ENCODE measurements around the gene THRB.

Gene THRB

DNA sequence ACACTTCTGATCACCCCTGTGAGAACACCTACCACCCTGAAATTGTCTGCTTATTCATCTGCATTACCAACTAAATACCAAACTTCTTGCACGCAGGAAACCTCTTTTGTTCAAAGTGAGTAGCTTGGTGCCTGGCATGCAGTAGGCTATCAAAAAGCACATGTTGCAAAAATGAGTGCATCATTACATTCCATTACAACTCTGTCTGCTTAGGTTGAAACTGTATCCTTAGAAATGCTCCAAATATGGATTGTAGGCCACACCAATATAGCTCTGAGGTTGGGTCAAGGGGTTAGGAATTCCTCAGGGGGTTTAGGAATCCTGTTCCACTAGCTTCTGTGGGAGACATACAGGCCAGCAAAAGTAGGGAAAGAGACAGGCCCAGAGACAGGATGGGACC, 107.2 kb downstream of the THRB start:
- H3K4me1 ChIP-seq (ENCODE audit: control insufficient read depth in 2 of 2, insufficient read depth in 2 of 2, low read length in 2 of 2), result peaks cover 17 to 29% of the 10 kb centered on the region in 2 donors
- H3K9me3 ChIP-seq (ENCODE audit: control insufficient read depth in 2 of 2, low read length in 2 of 2), result no peaks in the 10 kb centered on the region
- H3K9ac ChIP-seq (ENCODE audit: low read depth in 1 of 2, low read length in 2 of 2), result no peak overlapping the region
- H3K4me3 ChIP-seq (ENCODE audit: low read length in 2 of 2), result no peak overlapping the region
- H3K27ac ChIP-seq (ENCODE audit: low read depth in 2 of 2, low read length in 2 of 2), result no peak overlapping the region
- H3K36me3 ChIP-seq (ENCODE audit: control insufficient read depth in 2 of 2, insufficient read depth in 2 of 2, low read length in 2 of 2), result no peaks in the 10 kb centered on the region
- H3K27me3 ChIP-seq (ENCODE audit: control insufficient read depth in 2 of 2, insufficient read depth in 2 of 2, low read length in 2 of 2), result no peaks in the 10 kb centered on the region

DNA sequence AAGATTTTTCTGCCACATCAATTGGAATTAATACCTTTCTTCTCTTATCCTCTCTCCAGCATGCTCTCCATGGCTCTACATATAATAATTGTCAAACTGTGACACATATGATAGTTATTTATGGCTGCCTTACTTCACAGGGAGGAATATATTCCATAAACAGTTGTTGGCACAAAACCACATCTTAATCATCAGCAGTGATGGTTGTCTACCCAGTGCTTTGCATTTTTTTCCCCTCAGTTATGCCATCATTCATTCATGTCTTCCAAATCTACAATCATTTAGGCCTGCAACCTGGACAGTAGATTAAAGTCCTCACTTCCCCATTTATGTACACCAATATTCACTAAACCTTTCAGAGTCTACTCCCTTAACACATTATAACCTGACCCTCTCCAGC, 107.7 kb downstream of the THRB start:
- Histone ChIP-seq H3K9me3 (ENCODE audit: control insufficient read depth in 2 of 2, low read length in 2 of 2) (no peaks in the 10 kb centered on the region), H3K4me1 (ENCODE audit: control insufficient read depth in 2 of 2, insufficient read depth in 2 of 2, low read length in 2 of 2) (peaks cover 17 to 29% of the 10 kb centered on the region in 2 donors), H3K36me3 (ENCODE audit: control insufficient read depth in 2 of 2, insufficient read depth in 2 of 2, low read length in 2 of 2) (no peaks in the 10 kb centered on the region), H3K27me3 (ENCODE audit: control insufficient read depth in 2 of 2, insufficient read depth in 2 of 2, low read length in 2 of 2) (no peaks in the 10 kb centered on the region), H3K9ac (ENCODE audit: low read depth in 1 of 2, low read length in 2 of 2) (no peak overlapping the region), H3K4me3 (ENCODE audit: low read length in 2 of 2) (no peak overlapping the region), H3K27ac (ENCODE audit: low read depth in 2 of 2, low read length in 2 of 2) (no peak overlapping the region)

DNA sequence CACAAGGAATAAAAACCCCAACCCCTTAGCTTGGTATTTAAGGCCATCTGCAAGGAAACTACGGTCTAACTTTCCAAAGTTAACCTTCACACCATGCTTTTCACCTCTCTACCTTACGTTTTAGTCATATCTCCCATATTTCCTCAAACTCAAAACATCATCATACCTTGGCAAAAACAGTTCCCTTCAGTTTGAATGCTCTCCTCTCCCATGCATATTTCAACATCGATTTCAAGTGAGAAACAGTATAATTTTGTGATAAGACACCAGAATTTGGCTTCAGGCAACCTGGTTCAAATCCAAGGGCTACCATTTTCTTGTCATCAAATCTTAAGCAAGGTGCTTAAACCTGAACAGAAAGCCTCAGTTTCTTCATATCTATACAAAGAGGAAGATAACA, 108.2 kb downstream of the THRB start:
- H3K4me1 ChIP-seq (ENCODE audit: control insufficient read depth in 2 of 2, insufficient read depth in 2 of 2, low read length in 2 of 2), result peaks cover 17 to 29% of the 10 kb centered on the region in 2 donors
- no peak overlapping the region for H3K4me3 ChIP-seq (ENCODE audit: low read length in 2 of 2)
- no peaks in the 10 kb centered on the region for H3K9me3 ChIP-seq (ENCODE audit: control insufficient read depth in 2 of 2, low read length in 2 of 2)
- H3K27ac ChIP-seq (ENCODE audit: low read depth in 2 of 2, low read length in 2 of 2), result no peak overlapping the region
- H3K36me3 ChIP-seq (ENCODE audit: control insufficient read depth in 2 of 2, insufficient read depth in 2 of 2, low read length in 2 of 2), result no peaks in the 10 kb centered on the region
- no peak overlapping the region for H3K9ac ChIP-seq (ENCODE audit: low read depth in 1 of 2, low read length in 2 of 2)
- H3K27me3 ChIP-seq (ENCODE audit: control insufficient read depth in 2 of 2, insufficient read depth in 2 of 2, low read length in 2 of 2), result no peaks in the 10 kb centered on the region

DNA sequence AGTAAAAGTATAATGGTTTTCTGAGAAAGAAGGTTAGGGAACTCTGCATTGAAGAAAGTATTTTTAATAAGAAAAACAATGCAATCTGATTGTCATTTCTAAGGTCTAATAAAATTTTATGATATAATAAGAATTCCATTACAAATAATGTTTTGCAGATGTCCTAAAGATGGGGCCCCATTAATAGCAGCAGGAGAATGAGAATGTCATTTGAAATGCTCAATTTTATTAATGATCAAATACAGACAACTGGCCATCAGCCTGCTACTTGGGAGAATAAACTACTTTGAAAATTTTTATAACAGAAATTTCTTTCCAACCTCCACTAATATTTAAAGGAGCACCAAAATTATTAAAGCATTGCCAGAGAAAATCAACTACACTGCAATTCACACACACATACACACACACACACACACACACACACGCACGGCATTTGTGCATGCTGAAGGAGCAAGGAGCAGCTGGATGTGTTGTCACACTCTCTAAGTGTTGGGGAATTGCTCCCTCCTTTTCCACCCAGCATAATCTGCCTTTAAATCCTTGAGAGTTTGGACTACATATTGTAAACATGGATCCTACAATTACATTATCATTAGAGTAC, 109.5 kb downstream of the THRB start:
- Histone ChIP-seq H3K9ac (ENCODE audit: low read depth in 1 of 2, low read length in 2 of 2) (no peak overlapping the region), H3K9me3 (ENCODE audit: control insufficient read depth in 2 of 2, low read length in 2 of 2) (no peaks in the 10 kb centered on the region), H3K27ac (ENCODE audit: low read depth in 2 of 2, low read length in 2 of 2) (no peak overlapping the region), H3K4me1 (ENCODE audit: control insufficient read depth in 2 of 2, insufficient read depth in 2 of 2, low read length in 2 of 2) (peaks cover 12 to 21% of the 10 kb centered on the region in 2 donors), H3K27me3 (ENCODE audit: control insufficient read depth in 2 of 2, insufficient read depth in 2 of 2, low read length in 2 of 2) (no peaks in the 10 kb centered on the region), H3K36me3 (ENCODE audit: control insufficient read depth in 2 of 2, insufficient read depth in 2 of 2, low read length in 2 of 2) (no peaks in the 10 kb centered on the region), H3K4me3 (ENCODE audit: low read length in 2 of 2) (no peak overlapping the region)

DNA sequence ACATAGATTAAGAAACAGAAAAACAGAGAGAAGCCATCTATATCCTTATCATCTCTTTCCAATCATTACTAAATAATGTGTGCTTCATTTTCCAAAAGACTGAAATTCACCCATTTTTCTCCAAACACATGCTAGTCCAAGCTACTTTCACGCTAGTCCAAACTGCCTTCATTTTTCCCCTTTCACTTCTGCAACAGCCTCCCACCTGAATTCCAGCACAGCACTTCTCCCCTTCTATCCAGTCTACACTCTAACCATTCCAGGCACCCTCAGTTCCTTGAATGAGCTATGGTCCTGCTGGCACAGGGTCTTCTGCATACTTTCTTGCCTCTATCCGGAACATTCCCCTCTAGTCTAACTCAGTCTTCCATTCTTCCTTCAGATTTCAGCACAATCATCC, 112.0 kb downstream of the THRB start:
- H3K4me3 ChIP-seq (ENCODE audit: low read length in 2 of 2), result no peak overlapping the region
- H3K27me3 ChIP-seq (ENCODE audit: control insufficient read depth in 2 of 2, insufficient read depth in 2 of 2, low read length in 2 of 2), result no peaks in the 10 kb centered on the region
- no peaks in the 10 kb centered on the region for H3K4me1 ChIP-seq (ENCODE audit: control insufficient read depth in 2 of 2, insufficient read depth in 2 of 2, low read length in 2 of 2)
- H3K9me3 ChIP-seq (ENCODE audit: control insufficient read depth in 2 of 2, low read length in 2 of 2), result no peaks in the 10 kb centered on the region
- H3K27ac ChIP-seq (ENCODE audit: low read depth in 2 of 2, low read length in 2 of 2), result no peak overlapping the region
- H3K9ac ChIP-seq (ENCODE audit: low read depth in 1 of 2, low read length in 2 of 2), result no peak overlapping the region
- H3K36me3 ChIP-seq (ENCODE audit: control insufficient read depth in 2 of 2, insufficient read depth in 2 of 2, low read length in 2 of 2), result no peaks in the 10 kb centered on the region

DNA sequence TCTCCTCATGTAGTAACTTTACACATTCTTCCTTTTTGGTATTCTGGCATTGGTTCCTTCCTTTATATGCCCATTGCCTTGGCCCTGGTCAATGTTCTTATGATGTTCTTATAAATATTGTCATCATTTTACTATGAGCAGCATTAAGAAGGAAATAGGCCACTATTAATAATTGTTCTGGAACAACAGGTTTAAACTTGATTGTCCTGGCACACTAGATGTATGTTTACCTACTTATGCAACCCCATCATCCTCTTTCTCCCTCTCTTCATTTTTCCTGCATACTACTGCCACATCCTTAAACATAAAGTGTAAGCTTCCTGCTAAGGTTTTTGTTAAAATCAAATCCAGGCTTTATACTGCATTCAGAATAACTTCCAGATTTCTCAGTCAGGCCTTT, 114.7 kb downstream of the THRB start:
- Histone ChIP-seq H3K4me1 (ENCODE audit: control insufficient read depth in 2 of 2, insufficient read depth in 2 of 2, low read length in 2 of 2) (peaks cover 7 to 10% of the 10 kb centered on the region in 2 donors), H3K27ac (ENCODE audit: low read depth in 2 of 2, low read length in 2 of 2) (no peak overlapping the region), H3K4me3 (ENCODE audit: low read length in 2 of 2) (no peak overlapping the region), H3K9ac (ENCODE audit: low read depth in 1 of 2, low read length in 2 of 2) (no peak overlapping the region), H3K27me3 (ENCODE audit: control insufficient read depth in 2 of 2, insufficient read depth in 2 of 2, low read length in 2 of 2) (no peaks in the 10 kb centered on the region), H3K9me3 (ENCODE audit: control insufficient read depth in 2 of 2, low read length in 2 of 2) (no peaks in the 10 kb centered on the region), H3K36me3 (ENCODE audit: control insufficient read depth in 2 of 2, insufficient read depth in 2 of 2, low read length in 2 of 2) (no peaks in the 10 kb centered on the region)

DNA sequence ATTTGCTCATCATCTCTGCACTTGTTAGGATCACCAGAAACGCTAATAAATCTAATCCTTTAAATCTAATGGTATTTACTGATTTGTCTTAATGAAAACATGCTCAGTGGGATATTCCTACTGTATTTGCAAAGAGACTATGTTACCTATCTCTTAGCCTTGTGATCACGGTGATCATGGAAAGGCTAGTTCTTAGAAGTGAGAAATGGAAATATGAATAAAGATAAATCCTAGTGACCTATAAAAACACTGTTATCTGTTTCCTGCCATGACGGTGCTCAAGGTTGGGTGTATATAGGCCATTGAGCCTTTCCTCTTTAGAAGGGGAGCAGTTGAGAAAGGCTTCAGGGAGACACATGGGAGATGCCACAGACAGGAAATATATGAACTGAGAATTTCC, 116.3 kb downstream of the THRB start:
- H3K36me3 ChIP-seq (ENCODE audit: control insufficient read depth in 2 of 2, insufficient read depth in 2 of 2, low read length in 2 of 2), result no peaks in the 10 kb centered on the region
- no peak overlapping the region for H3K9ac ChIP-seq (ENCODE audit: low read depth in 1 of 2, low read length in 2 of 2)

DNA sequence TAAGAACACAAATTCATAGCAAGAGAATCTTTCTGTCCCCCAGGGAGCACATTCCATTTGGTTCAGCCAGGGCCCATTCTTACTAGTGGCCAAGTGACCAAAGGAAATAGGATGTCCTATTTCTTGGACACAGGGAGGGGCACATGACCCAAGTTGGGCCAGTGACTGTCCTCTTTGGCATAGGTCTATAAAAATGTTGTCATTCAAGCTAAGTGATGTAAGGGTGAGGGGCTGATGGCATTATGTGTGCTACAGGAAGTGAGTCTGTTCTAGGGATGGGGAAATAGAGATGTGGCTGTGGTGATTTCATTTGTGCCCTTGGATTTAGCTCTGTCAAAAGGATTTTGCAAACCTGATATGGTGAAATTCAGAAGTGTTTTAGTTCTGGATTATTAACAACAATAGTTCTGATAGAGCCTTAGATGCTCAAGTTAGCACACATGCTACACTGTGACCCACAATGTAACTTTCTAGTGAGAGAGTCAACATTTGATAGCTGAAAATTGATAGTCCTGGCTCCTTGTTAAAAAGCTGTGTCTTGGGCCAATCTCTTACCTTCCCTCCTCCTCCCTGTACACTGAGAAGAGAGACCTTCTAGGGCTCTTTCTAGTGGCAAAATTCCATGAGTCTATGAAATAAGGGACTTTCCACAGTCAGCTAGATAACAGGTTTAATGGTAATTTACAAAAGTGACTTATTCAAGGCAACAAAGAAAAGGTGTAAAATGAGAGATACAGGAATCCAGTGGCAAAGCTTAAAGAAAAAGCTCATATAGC, 117.2 kb downstream of the THRB start:
- Histone ChIP-seq H3K27me3 (ENCODE audit: control insufficient read depth in 2 of 2, insufficient read depth in 2 of 2, low read length in 2 of 2) (no peaks in the 10 kb centered on the region), H3K27ac (ENCODE audit: low read depth in 2 of 2, low read length in 2 of 2) (no peak overlapping the region), H3K4me1 (ENCODE audit: control insufficient read depth in 2 of 2, insufficient read depth in 2 of 2, low read length in 2 of 2) (peaks cover 10 to 29% of the 10 kb centered on the region in 2 donors)

More for the DNA sequence above, 116.3 kb downstream of the THRB start:
- Histone ChIP-seq H3K27ac (ENCODE audit: low read depth in 2 of 2, low read length in 2 of 2) (no peak overlapping the region), H3K4me1 (ENCODE audit: control insufficient read depth in 2 of 2, insufficient read depth in 2 of 2, low read length in 2 of 2) (peaks cover 10 to 24% of the 10 kb centered on the region in 2 donors), H3K27me3 (ENCODE audit: control insufficient read depth in 2 of 2, insufficient read depth in 2 of 2, low read length in 2 of 2) (no peaks in the 10 kb centered on the region), H3K9me3 (ENCODE audit: control insufficient read depth in 2 of 2, low read length in 2 of 2) (no peaks in the 10 kb centered on the region), H3K4me3 (ENCODE audit: low read length in 2 of 2) (no peak overlapping the region)

DNA sequence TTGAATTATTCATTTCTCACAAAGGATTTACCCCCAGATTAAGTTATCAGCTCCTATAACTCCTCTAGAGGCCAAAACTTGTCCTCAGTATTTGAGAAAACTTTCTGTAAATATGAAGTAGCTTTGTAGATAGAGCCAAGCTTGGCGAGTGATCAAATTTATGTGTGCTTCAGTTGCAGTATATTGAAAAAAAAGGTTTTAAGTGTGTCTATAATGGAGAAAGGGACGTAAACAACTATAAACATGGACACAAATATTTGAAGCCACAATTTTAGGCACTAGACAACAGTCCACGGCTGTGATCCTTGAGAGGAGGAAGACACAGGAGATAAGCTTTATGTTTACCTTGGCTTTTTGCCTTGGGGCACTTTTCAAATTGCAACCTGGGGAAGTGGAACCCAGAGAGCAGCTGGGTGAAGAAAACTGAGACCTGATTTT, 118.7 kb downstream of the THRB start:
- no peak overlapping the region for H3K9ac ChIP-seq (ENCODE audit: low read depth in 1 of 2, low read length in 2 of 2)
- no peaks in the 10 kb centered on the region for H3K9me3 ChIP-seq (ENCODE audit: control insufficient read depth in 2 of 2, low read length in 2 of 2)
- no peaks in the 10 kb centered on the region for H3K27me3 ChIP-seq (ENCODE audit: control insufficient read depth in 2 of 2, insufficient read depth in 2 of 2, low read length in 2 of 2)
- no peak overlapping the region for H3K4me3 ChIP-seq (ENCODE audit: low read length in 2 of 2)
- no peaks in the 10 kb centered on the region for H3K36me3 ChIP-seq (ENCODE audit: control insufficient read depth in 2 of 2, insufficient read depth in 2 of 2, low read length in 2 of 2)
- H3K27ac ChIP-seq (ENCODE audit: low read depth in 2 of 2, low read length in 2 of 2), result no peak overlapping the region
- peaks cover 10 to 29% of the 10 kb centered on the region in 2 donors for H3K4me1 ChIP-seq (ENCODE audit: control insufficient read depth in 2 of 2, insufficient read depth in 2 of 2, low read length in 2 of 2)

More for the DNA sequence above, 117.2 kb downstream of the THRB start:
- Histone ChIP-seq H3K9ac (ENCODE audit: low read depth in 1 of 2, low read length in 2 of 2) (no peak overlapping the region), H3K36me3 (ENCODE audit: control insufficient read depth in 2 of 2, insufficient read depth in 2 of 2, low read length in 2 of 2) (no peaks in the 10 kb centered on the region), H3K4me3 (ENCODE audit: low read length in 2 of 2) (no peak overlapping the region), H3K9me3 (ENCODE audit: control insufficient read depth in 2 of 2, low read length in 2 of 2) (no peaks in the 10 kb centered on the region)

DNA sequence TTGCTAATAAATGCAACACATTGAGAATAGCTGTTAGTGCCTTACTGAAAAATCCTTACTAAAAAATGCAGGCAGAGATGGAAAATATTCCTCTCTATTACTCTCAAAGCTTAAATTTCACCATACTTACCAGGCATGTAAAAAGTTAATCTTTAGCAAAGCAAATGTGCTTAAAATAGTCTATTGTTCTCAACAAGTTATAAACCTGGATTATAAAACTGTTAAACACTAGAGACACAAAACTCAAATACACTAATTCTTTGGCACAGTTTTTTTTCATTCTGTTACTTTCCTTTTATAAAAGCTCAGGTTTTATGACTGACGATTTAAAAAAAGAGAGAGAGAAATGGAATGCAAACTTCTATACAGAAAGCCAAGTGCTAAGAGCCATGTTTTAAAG, 119.8 kb downstream of the THRB start:
- H3K36me3 ChIP-seq (ENCODE audit: control insufficient read depth in 2 of 2, insufficient read depth in 2 of 2, low read length in 2 of 2), result no peaks in the 10 kb centered on the region
- no peak overlapping the region for H3K4me3 ChIP-seq (ENCODE audit: low read length in 2 of 2)
- no peaks in the 10 kb centered on the region for H3K27me3 ChIP-seq (ENCODE audit: control insufficient read depth in 2 of 2, insufficient read depth in 2 of 2, low read length in 2 of 2)
- no peak overlapping the region for H3K27ac ChIP-seq (ENCODE audit: low read depth in 2 of 2, low read length in 2 of 2)
- no peaks in the 10 kb centered on the region for H3K9me3 ChIP-seq (ENCODE audit: control insufficient read depth in 2 of 2, low read length in 2 of 2)
- H3K9ac ChIP-seq (ENCODE audit: low read depth in 1 of 2, low read length in 2 of 2), result no peak overlapping the region
- peaks cover 10 to 29% of the 10 kb centered on the region in 2 donors for H3K4me1 ChIP-seq (ENCODE audit: control insufficient read depth in 2 of 2, insufficient read depth in 2 of 2, low read length in 2 of 2)

All from mucosa of rectum (tissue), 2 donors.